ENCODE measurements around the gene ATP11C.
"Not testable (repeated sequence)": the region's sequence is repeated elsewhere in the genome, so short reads cannot be mapped to it uniquely, and the experiment has no call there.

Gene ATP11C

DNA sequence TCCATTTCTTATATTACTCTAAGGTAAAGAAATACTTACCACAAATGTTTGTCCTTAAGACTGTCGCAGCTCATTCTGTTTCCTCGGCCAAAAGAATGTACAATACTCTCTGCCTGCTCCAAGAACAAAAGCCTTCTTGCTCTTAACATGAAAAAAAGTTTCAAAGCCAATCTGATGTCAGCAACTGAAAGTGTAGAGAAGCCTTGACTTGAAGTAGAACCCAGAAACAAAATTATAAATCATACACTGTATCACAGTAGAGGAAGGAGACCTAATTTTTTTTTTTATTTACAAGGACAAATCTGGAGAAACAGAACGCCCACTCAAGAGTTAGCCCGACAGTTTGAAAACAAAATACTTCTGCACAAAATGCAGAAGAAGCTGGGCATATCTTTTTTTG, 224.8 kb downstream of the ATP11C start, which contains the start of gene MCF2:
TSS of gene MCF2 (minus strand) at position 101 of the 400 bp plus-strand sequence. CDS start 56,423 bp downstream, outside the sequence.
- DNase-seq, result no peak

DNA sequence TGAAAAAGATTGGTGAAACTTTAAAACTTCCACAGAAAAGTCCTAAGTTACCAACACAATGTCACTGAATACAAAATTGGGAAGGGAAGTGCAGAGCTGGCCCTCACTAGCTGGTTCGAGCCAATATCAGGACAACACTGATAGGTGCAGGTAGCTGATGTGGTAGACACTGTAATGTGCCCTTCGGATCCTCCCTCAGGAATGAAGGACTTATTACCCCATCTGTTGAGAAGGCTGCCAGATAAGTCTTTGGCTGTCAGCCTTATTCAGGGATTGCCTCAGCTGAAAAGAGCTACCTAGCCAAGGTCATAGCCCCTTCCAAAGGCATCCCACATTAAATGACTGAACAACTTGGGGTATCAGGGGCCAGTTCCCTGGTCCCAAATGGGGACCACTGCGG, 230.2 kb downstream of the ATP11C start:
- DNase-seq, result no peak

DNA sequence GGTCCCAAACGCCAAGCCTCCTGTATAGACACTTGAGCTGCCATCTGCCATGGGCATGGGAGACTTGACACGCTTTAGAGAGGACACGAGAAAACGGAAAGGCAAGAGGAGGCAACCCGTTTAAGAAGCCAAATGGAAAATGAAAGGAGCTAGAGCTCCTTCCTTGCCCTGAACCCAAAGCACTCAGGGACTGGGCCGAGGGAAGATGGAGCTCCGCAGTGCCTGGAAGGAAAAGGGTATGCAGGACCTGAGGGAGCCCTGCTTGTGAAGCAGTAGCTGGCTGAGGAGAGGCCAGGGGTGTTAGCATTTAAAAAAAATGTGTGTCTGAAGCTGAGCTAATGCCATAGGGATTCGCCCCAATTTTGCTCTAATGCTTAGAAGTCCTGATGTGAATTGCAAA, 239.9 kb downstream of the ATP11C start:
- DNase-seq, result no peak

DNA sequence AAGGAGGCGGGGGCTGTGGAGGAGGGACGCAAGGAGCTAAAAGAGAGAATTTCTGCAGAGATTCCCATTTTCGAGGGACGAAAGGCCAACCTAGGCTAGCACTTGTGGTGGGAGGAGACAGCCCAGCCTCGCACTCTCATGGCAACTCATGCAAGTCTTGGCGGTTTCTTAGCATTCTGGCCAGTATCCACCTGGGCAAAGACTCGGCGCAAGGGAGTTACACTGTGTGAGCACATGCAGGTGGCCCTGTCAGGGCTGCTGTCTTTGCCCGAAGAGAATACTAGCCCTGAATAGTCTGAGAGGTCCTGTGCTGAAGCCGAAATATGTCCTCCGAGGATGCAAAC, 240.4 kb downstream of the ATP11C start:
- no peak for DNase-seq

DNA sequence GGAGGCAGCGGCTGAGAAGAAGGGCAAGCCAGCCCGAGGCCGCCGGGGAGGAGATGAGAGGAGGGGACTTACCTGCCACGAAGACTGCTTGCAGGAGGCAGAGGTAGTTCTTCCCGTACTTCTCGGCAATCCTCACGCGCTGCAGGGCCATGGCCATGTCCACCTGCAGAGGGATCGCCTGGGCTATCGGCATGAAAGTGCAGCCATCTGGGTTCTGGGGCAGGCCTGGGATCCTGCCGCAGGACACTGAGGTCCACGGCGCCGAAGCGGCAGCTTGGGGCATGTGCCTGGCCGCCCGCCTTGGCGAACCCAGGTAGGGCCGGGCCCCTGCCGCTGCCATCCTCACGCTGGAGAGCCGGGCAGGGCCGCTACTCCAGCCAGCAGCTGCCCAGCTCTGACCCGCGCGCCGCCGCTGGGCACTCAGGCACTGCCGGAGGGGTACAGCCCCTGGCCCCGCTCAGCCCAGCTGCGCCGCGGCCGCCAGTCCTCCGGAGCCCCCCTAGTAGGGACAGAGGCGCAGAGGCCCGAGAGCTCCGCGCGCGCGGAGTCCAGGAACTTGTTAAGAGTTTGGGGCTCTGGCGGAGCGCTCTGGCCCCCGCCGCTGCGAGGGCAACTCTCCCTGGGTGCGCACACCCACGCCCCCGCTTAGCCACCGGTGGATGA, 240.9 kb downstream of the ATP11C start:
- DNase-seq, result no peak

DNA sequence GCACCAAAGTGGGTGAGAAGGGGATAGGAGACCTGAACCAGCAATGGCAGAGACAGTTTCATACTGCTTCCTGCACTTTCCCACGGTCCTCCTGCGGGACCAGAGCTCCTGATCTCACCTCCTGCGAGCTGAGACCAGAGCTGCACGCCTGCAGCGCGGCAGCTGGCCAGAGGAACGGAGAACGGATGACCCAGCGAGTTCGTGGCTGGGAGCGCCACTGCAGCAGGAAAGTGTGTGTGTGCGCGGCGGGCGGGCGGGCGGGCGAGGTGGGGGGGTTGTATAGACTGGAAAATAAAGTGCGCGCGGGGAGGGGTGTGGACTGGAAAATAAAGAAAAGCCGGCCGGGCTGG, 241.4 kb downstream of the ATP11C start:
- no peak for DNase-seq

DNA sequence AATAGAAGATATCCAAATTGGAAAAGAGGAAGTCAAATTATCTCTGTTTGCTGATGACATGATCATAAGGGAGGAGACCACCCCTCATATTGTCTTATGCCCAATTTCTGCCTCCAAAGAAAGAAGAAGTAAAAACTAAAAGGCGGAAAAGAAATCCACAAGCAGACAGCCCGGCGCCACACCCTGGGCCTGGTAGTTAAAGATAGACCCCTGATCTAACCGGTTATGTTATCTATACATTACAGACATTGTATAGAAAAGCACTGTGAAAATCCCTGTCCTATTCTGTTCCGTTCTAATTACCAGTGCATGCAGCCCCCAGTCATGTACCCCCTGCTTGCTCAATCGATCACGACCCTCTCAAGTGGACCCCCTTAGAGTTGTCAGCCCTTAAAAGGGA, 247.7 kb downstream of the ATP11C start:
- not testable (repeated sequence) for DNase-seq

DNA sequence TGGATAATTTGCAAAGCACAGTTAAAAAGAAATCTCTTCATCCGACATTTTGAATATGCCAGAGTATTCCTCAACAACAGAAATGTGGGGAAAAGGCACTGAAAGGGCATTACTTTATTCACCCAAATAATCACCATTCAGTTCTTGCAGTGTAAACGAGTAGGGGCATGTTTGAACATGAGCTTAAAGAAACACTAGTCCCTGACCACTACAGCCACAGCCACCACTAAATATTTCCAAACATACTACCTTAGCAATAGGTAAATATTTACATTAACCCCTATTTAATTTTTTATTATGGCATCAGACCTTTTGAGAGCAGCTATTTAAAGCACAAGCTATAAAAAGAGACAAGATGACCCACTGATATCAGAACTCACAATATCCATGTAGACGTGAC, 252.5 kb downstream of the ATP11C start:
- no peak for DNase-seq
